Measurements from ENCODE around the gene MAP3K4.

GRCh38 chr6:160974304-160974771 is 17.2 kb upstream of the MAP3K4 start:
- TF ChIP-seq CHD7 (IDR thresholded peaks at IDR 0.05; ENCODE audit: insufficient replicate concordance, low read length), result no peak
- no peak for TF ChIP-seq EZH2 (IDR thresholded peaks at IDR 0.05; ENCODE audit: low read depth, low read length, severe bottlenecking)
- no peak for TF ChIP-seq CHD2 (IDR thresholded peaks at IDR 0.05; ENCODE audit: low read length)
- TF ChIP-seq POLR2A (IDR thresholded peaks at IDR 0.05; ENCODE audit: control extremely low read depth in 1 of 2, low read depth in 2 of 2, low read length in 2 of 2), result no peak
- TF ChIP-seq CHD1 (IDR thresholded peaks at IDR 0.05; ENCODE audit: low read depth, low read length), result no peak
- TF ChIP-seq NRF1 (IDR thresholded peaks at IDR 0.05; ENCODE audit: low read depth, low read length), result no peak
- TF ChIP-seq ZNF274 (IDR thresholded peaks at IDR 0.05; ENCODE audit: borderline replicate concordance, extremely low read depth, low read length), result no peak
- no peak for TF ChIP-seq CTCF (IDR thresholded peaks at IDR 0.05; ENCODE audit: control extremely low read depth in 1 of 3, insufficient read depth in 1 of 3, low read depth in 1 of 3, low read length in 3 of 3)
